Tibial nerve (tissue), 4 donors: ENCODE data around the gene STUM.

ENCODE experiments used
- EP300 ChIP-seq, 2 donors: sonication (generic); formaldehyde crosslinking; IDR thresholded peaks; one replicate each; pipeline ENCODE4 v1.6.1; 2017; ENCODE audit warnings: antibody characterized with exemption in 2 of 2, mild to moderate bottlenecking in 1 of 2
- POLR2A ChIP-seq, 2 donors: fragments of 450-650 bp; IDR thresholded peaks; one replicate each; pipeline ENCODE4 v1.6.1; 2017; ENCODE audit warnings: antibody characterized with exemption in 2 of 2, mild to moderate bottlenecking in 2 of 2, moderate library complexity in 2 of 2
- TF ChIP-seq, protein P1 (sequence below), 5 experiments: fragments of 200-600 bp in 3 of 5; fragments of 450-650 bp in 2 of 5; sonication (generic) in 3 of 5; IDR thresholded peaks; one replicate each; pipeline ENCODE4 v1.5.1; 2016 to 2019; ENCODE audit warnings: antibody characterized with exemption in 5 of 5, mild to moderate bottlenecking in 3 of 5, moderate library complexity in 2 of 5

DNA sequence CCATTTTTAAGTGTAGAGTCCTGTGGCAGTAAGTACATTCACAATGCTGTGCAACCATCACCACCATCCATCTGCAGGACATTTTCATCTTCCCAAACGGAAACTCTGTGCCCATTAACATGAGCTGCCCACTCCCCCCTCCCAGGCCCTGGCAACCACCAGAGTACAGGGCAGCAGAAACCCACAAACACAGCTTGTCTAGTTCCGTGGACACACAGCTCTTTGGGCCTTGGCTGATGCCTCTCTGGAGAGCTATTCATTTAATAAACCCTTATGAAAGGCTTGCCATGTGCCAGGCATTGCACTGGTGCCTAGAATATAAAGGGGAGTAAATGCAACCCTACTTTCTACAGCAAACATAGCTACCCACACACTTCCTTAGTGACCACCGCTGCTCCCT is 28.0 kb downstream of the STUM start:
- TF ChIP-seq, protein P1, sequence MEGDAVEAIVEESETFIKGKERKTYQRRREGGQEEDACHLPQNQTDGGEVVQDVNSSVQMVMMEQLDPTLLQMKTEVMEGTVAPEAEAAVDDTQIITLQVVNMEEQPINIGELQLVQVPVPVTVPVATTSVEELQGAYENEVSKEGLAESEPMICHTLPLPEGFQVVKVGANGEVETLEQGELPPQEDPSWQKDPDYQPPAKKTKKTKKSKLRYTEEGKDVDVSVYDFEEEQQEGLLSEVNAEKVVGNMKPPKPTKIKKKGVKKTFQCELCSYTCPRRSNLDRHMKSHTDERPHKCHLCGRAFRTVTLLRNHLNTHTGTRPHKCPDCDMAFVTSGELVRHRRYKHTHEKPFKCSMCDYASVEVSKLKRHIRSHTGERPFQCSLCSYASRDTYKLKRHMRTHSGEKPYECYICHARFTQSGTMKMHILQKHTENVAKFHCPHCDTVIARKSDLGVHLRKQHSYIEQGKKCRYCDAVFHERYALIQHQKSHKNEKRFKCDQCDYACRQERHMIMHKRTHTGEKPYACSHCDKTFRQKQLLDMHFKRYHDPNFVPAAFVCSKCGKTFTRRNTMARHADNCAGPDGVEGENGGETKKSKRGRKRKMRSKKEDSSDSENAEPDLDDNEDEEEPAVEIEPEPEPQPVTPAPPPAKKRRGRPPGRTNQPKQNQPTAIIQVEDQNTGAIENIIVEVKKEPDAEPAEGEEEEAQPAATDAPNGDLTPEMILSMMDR (IDR thresholded peaks at IDR 0.05), result no peak
- TF ChIP-seq POLR2A (IDR thresholded peaks at IDR 0.05), result no peak
- no peak for TF ChIP-seq EP300 (IDR thresholded peaks at IDR 0.05)
